ENCODE results near the gene PDZRN3.

The PDZRN3 gene

DNA sequence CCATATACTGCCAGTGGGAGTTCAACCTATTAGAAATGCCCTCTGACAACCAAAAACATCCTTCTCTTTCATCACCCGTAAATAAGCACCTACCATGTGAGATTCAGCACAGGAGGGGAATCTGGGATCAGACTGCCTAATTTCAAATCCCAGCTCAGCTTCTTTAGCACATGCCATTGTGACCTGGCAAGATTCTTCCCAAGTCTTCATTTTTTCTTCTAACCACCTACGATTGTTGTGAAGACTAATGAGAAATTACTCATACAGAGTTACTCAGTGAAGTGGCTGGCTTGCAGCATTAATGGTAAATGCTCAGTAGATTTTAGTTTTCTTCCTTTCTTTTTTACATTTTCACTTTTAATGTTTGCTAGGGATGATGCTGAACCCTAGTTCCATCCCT, 176.7 kb downstream of the PDZRN3 start:
- DNase-seq = no peak

DNA sequence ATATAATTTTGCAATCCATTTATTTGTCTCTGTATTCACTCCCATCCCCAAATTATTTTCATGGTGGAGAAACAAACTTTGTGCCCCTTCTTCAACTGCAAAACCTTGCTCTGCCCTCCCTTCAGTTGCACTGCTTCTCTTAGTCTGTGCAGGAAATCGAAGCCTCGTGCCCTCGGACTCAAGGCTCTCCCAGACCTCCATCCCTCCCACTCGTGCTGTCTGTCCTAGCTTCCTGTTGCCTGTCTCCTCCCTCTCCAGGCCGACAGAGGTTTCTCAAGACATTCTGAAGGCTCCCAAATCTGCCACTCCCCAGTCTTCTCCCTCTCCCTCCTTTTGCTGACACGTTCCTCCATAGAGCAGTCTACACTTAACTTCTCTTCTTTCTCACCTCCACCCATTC, 177.6 kb downstream of the PDZRN3 start:
- DNase-seq = no peak

DNA sequence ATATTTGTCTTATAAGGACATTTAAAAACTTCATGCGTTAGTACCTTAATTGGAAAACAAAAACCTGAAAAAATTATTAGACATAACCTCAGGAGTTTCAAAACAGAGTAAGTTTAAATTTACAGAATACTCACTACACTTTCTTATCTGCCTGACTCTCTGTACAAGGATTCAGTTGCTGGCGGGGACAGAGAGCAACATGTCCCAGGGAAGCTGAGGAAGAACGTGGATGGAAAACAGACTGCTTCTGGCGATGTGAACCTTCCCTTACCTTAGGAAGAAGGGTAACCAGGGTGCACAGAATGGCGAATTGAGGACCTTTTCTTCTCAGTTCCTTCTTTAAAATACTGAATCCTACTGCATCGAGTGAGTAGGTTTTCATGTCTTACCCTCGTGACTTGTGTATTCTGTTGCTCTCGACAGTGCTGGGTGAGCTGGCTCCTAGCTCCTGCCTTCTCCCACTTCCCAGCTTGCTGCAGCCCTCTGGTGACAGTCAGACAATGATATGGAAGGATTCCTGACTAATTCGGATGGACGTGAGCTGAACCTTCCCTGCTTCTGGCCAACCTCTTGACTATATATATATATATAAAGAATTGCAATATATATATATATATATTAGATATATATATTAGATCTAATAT, 178.2 kb downstream of the PDZRN3 start:
- no peak for DNase-seq

DNA sequence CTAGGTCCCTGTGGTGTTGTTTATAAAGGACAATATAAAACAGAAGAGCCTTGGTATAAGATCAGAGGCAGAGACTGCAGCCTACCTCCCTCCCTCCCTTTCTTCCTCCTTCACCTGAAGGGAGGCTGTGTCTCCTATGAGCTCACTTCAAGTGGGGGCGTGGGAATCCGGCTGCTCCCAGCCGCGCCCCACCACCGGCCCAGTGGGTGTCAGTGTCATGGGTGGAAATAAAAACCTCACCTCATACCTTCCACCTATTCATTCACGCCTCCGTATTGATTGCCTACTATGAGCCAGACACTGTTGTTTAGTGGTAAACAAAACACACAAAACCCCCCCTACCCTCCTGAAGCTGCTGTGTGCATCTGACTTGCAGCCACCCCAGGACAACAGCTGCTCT, 181.9 kb downstream of the PDZRN3 start:
- DNase-seq = no peak

DNA sequence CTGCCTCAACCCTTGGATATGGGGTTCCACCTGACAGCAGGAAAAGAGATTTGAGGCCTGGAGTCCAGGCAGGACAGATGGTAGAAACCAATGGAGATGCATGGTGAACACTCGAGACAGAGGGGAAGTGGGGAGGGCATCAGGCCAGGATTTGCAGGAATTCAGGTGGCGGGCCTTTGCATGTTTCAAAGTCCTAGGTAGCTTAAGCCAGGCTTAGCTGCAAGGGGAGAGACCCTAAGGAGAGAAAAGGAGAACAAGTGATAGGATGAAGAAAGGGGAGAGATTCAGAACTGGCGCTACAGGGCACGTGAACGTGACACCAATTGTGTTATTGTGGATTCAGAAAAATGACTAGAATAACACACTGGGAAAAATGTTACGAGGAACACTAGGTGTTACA, 182.6 kb downstream of the PDZRN3 start:
- DNase-seq = no peak

DNA sequence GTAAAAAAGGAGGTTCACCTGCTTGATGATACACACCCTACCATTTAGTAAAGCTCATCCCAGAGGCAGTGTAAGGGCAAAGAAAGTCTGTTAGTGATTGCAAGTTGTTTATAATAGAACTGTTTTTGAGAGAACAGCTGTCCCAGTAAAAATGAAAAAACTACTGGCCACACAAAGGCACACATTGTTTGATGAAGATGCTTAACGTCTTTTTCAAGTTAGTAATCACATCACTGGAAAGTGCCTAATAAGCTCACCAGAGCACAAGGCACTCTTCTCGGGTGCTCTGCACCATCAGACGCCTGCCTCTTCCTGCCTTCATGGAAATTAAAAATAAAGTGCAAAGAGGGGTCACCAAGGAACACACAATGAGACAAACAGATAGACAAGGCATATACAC, 186.9 kb downstream of the PDZRN3 start:
- DNase-seq = no peak

DNA sequence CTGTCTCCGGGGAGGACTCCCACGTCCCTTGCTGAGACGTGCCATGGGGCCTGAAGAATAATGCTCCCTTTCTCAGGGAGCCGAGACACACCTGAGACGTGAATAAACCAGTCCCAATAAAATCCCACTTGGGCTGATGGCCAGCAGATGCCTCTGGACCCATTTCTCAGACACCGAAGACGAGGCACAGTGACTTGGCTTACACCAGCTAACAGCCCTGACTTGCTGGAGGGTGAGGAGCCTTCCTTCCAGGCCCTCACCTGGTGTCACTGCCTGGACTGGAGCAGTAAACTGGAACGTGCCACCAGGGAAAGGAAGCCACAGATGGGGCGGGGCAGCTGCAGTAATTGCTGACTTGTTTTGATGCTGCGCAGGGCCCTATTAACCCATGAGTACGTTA, 189.7 kb downstream of the PDZRN3 start:
- DNase-seq = no peak

DNA sequence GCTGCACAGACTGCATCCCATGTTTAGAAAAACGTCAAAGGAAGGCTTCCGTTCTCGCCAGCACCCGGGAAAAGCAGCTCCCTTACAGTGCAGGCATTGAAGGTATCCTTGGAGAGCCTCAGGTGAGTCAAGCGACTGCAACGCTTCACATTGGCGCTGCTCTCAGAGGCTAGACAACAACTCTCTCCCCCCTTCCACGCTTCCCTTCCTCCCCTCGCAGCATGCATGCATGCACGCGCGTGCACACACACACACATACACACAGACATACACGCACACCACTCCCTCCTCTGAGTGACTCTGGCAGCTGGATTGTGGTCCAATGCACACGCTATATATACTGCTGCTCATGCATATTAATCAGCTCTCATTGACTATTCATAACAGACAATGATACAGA, 191.1 kb downstream of the PDZRN3 start:
- no peak for DNase-seq

DNA sequence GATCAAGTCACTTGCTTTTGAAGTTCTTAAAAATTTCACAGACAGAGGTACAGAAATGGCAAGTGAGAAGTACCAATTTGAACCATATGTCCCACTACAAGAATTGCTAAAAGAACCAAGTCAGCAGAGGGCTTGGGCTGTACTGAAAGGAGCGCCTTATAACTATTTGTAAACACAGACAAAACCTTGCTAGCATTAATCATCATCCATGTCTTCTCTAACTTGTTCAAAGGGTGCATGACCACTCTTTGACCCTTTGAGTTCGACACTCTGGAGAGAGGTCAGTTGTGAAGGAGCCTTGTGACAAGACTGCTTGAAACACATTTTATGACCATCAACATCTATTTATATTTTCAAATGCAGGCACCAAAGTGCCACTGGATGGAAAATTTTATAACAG, 191.7 kb downstream of the PDZRN3 start:
- no peak for DNase-seq

DNA sequence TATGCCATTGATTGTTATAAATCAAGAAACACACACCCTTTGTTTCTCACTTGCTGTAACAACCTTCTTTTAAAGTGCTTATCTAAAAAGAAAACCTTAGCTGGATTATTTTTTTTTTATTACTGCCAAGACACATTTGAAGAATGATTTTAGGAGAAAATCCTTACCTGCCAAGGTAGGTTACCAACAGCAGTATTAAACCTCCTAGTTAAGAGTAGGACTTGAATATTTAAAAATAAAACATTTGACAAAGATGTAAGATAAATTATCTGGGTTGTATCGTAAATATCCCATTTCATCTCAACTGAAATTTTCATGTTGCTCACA, 192.1 kb downstream of the PDZRN3 start:
- DNase-seq = no peak

DNA sequence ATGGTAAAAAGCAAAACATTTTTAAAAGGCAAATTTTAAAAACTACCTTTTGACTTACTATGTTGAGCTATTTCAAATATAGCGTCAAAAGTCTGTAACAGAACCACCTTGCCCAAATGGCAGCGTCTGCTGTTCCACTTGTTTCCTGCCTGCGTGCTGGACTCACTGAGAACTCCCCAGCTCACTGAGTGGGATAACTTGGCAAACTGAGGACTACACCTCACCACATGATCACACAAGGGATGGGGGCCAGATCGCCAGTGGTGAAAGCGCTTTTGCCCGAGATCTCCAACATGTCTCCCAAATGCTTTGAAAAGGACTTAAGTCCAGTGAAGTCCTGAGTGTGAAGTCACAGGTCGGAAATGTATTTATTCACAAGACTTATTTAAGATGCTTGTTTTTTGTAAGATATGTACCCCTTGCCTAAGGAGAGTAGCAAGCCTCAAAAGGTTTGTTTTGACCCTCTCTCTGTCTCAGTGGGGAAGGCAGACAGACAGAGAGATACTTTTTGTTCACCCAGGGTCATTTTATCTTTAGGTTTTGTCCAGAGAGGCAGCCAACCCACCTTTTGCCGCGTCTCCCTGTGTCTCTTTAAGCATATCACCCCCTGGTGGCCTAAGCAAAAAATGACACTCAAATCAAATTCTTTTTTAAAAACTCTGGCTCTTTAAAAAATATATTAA, 192.6 kb downstream of the PDZRN3 start:
- DNase-seq = no peak

DNA sequence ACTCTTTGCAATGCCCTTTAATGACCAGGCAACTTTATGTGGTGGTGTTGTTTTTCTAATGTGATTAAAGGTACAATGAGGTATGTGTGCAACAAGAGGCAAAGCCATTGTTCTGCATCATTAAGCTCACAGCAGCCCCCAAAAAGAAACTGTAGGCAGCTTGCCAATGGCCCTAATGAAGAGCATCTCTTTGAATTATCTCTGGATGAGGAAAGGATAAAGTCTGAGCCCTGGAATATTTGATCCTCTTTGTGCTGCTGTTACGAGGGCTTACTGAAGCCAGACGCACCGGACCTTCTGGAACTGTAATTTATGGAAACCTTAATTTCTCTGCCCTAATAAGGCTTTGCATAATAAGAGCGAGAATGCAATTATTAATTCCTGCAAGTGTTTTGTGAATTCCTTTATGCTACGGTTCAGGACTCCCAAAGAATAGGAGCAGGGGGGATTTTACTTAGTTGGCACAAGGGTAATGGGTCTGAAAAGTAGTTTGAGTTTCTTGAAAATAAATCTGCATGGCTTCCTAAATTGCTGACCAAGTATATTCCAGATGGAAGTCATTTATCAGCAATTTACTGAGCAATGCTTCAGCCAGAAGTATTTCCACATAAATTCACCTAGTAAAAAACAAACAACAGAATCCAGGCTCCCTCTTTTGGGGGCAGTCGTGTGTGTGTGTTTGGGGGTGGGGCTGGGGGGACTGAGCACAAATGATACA, 193.4 kb downstream of the PDZRN3 start:
- no peak for DNase-seq

DNA sequence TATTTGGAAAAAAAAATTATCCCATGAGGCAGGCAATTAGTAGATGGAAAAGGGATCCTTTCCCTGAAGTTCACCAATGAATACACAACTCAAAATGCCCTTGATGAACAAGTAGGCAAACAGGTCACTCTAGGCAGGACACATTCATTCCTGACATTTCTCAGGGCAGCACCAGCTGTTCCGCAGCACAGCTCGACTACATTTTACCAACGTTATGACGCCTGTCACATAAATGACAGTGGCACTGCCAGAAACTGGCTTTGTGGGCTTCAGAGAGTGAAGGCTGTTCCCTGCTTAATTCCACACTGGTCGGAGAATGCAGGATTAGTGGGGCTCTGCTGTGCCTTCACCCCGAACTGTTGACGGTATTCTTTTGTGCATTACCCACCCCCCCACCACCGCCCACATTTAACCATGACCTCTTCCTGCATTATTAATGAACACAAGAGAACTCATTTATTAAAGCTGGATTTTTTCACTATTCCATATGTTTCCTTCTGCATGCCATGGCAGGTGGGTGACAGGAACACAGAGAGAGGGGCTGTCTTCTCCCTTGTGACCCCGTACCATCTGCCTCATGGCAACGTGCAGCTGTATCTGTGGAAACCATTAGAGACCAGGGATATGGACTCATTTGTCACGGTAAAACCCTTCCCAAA, 197.6 kb downstream of the PDZRN3 start:
- no peak for DNase-seq

DNA sequence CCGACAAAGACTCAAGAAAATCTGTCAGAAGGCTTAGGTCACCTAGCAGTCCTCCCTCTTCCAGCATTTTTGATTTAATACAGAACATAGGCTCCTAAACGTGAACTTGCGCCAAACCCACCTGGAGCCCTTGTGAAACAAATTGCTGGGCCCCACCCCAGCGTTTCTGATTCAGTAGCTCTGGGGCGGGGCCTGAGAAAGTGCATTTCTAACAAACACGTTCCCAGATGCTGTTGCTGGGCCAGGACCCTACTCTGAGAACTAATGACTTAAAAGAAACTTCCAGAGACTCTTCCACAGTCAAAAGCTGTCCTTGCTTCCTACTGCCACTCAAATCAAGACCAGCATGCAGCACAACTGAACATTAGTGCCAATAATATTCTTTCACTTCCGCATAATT, 198.1 kb downstream of the PDZRN3 start:
- DNase-seq = no peak

DNA sequence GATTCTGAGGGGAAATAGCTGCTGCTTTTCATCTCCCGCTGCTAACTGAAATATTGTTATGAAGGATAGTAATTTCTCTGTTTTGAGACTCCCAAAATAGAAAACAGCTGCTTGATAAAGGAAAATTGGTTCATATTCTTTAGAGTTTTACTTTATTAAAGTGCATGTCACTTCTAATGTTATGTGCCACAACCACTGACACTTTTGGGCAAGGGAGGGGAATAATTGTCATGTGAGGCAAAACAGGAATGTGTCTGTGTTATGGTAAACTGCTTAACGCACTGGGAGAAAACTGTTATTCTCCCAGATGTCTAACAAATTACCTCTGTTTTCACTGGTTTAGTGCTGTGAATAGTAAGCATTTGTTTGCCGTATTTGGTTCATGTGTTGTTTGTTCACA, 201.6 kb downstream of the PDZRN3 start:
- DNase-seq = no peak

DNA sequence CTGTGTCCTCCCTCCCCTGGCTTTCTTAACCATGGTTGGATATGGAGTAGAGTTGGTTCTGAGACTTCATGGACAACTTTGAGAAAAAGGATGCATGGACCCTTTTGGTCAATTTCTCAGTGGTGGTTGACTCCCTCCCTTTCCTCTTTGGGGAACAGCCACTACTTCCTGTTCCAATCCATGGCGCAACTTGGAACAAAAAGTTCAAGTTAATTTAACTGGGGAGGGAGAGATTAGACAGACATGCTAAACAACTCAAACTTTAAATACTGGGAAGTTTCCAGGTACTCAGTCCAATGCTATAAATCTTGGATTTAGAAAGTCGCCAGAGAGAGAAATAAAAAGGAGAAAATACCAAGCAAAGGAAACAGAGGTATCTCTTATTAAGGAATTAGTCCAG, 202.2 kb downstream of the PDZRN3 start:
- no peak for DNase-seq

DNA sequence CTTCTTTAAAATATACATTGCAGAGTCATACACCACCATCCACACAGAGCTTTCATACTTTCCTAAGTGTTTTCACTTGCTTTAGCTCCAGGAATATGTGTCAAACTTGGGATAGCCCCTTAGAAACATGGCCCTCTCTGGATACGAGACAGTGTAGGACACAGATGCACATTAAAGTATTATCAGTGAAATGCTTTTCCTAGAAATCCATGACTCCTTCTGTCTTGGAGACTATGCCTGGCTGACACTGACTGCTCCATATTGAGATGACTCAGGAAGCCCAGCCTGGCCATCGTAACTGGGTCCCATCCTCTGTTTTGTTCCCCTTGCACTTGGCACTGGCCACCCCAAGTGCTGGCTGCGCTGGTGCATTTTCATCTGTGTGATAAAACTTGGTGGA, 204.8 kb downstream of the PDZRN3 start:
- no peak for DNase-seq

DNA sequence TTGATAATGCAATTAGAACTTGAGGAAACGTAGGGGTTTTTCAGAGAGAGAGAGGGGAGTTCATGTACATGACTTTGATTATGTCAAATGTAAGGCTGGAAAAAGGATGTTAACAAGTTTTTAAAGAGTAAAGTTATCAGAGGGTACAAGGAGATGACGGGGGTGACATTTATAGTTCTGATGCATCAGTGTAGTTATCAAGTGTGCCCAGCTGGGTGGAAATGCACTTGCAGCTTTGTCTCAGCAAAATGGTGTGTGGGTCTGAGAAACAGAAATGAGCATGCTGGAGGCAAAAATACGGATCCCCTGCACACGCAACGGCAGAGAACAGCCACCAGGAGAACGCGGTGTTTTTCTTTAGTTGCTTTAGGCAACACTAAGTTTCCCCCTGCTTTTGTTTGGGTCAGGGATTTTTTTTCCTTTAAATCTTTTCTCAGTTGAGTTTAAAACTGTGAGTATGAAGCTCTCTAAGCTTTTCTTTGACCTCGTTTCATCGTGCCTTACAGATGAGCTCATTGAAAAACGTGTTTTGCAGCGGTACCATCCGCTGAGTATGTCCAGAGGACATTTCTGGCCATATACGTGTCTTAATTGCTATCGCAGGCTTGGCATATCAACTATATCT, 205.4 kb downstream of the PDZRN3 start:
- no peak for DNase-seq

DNA sequence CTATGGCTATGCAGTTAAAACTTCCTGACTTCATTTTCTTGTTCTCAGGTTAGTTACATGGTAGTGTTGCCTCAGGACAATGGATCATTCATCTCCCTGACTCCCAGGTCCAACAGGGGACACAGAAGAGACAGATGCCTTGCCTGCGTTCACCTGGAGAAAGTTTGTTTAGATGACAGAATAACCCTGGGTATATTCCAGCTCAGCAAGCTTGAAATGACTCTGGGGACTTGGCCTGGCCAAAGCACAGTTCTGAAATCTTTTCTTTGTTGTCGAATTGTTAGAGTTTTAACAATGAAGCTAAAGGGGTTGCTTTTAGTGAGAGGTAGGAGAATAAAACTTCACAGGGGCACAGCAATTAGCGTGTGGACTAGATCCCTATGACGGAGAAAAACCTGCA, 206.1 kb downstream of the PDZRN3 start:
- DNase-seq = no peak

DNA sequence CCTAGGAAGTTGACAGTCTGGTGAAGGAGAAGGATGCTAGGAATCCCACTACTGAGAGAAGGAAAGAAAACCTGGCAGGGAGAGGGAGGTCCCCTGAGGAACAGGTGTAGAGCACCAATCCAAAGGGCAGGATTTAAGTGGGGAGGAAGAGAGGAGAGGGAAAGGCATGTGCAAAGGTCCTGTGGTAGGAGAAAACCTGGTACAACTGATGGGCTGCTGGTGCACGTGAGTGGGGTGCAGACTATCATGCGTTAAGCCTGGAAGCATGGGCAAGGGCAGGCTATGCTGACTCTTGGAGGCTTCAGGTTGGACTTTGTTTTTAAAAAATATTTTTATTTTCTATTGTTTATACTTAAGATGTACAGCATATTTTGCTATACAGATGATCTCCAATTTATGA, 209.6 kb downstream of the PDZRN3 start:
- DNase-seq = no peak

DNA sequence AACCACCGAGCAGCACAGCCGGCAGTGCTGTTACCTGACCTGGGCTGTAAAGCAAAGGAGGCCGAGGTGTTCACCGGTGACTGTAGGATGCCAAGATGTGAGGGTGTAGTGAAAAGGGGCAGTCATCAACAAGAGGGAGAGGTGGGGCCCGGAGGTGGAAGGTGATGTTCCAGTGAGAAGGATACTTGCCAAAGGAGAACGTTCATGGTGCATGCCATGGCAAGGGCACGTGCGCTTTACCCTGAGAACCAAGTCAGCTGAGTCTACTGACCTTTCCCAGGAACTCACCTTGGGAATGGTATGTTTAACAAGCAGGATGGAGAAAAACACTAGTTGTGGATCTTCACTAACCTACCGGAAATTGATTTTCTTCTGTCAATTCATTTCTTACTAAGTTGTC, 211.1 kb downstream of the PDZRN3 start:
- DNase-seq = no peak

DNA sequence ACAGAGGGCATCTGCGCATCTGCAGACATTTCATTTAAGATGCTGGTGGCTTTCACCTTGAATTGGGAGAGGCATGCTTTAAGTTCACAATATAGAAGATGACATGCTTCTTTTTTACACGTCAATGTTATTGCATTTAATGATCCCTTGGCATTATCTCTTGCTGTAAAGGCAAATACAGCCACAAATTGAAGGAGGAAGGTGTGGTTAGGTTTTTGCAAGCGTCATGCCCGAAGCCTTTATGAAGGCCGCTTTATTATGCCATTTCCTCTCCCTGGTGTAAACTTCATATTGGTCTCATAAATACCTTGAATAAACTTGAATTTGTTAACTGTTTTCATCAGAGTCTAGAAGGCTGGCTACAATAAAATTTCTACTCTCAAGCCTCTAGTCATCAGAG, 212.7 kb downstream of the PDZRN3 start:
- no peak for DNase-seq

DNA sequence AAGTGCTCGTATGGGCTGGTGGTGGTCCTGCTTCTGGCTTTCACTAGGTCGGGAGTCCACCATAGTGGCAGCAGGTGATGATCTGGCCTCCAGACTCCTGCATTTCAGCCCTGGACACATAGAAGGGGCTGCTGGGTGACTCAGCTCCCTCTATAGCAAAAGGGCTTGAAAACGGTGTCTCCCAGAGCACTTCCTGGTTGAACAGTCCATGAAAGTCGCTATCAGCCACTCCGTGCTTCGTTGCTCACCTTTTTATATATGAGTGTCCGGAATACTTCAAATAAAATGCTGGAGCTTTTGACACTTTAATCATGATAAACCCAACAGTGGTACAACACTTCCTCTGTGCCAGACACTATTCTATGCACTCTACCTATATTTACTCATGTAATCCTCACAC, 213.2 kb downstream of the PDZRN3 start:
- DNase-seq = no peak

All from cortex of kidney (tissue), 1 donor.